GM21723 (cell line): ENCODE results near the gene GGTA1.
"Not testable (repeated sequence)": the region's sequence is repeated elsewhere in the genome, so short reads cannot be mapped to it uniquely, and the experiment has no call there.

Experiments used
- ATAC-seq: cut with Tn5 transposase; IDR thresholded peaks from one replicate; pipeline ENCODE4 v1.9.1; 2021; ENCODE audit warnings: mild to moderate bottlenecking, moderate library complexity; ENCODE audit not compliant: unreplicated experiment

The GGTA1 gene

GRCh38 chr9:121499427-121500164 lies at the start of gene GGTA1:
Gene GGTA1, minus strand, starts transcription at chr9:121499844. Its CDS starts 31,922 bp downstream, at chr9:121467922.
- no peak for ATAC-seq

- no peak for ATAC-seq
These were observed 49.0 kb upstream of the GGTA1 start for GRCh38 chr9:121548666-121549065.

GRCh38 chr9:121545875-121546423 lies 46.3 kb upstream of the GGTA1 start:
- peak; percentile 84 for ATAC-seq

GRCh38 chr9:121545150-121545874 lies 45.7 kb upstream of the GGTA1 start:
- no peak for ATAC-seq

- no peak for ATAC-seq
These were observed 42.4 kb upstream of the GGTA1 start for GRCh38 chr9:121542025-121542424.

- ATAC-seq: no peak
These were observed 41.6 kb upstream of the GGTA1 start for GRCh38 chr9:121541256-121541655.

GRCh38 chr9:121538221-121538620 lies 38.6 kb upstream of the GGTA1 start:
- ATAC-seq: no peak

GRCh38 chr9:121537283-121537682 lies 37.6 kb upstream of the GGTA1 start:
- ATAC-seq: no peak

GRCh38 chr9:121532881-121533280 lies 33.2 kb upstream of the GGTA1 start:
- no peak for ATAC-seq

- ATAC-seq: no peak
These were observed 29.8 kb upstream of the GGTA1 start for GRCh38 chr9:121529237-121529987.

- no peak for ATAC-seq
These were observed 29.0 kb upstream of the GGTA1 start for GRCh38 chr9:121528642-121529041.

- no peak for ATAC-seq
These were observed 27.7 kb upstream of the GGTA1 start for GRCh38 chr9:121527371-121527770.

GRCh38 chr9:121519688-121520087 lies 20.0 kb upstream of the GGTA1 start:
- not testable (repeated sequence) for ATAC-seq

- no peak for ATAC-seq
These were observed 19.0 kb upstream of the GGTA1 start for GRCh38 chr9:121518634-121519033.

- ATAC-seq: not testable (repeated sequence)
These were observed 13.5 kb upstream of the GGTA1 start for GRCh38 chr9:121513166-121513565.

- ATAC-seq: no peak
These were observed 11.3 kb upstream of the GGTA1 start for GRCh38 chr9:121510766-121511550.

- ATAC-seq: no peak
These were observed 9.5 kb upstream of the GGTA1 start for GRCh38 chr9:121509180-121509579.

- no peak for ATAC-seq
These were observed 8.8 kb upstream of the GGTA1 start for GRCh38 chr9:121508415-121508814.

GRCh38 chr9:121505903-121506735 lies 6.5 kb upstream of the GGTA1 start:
- no peak for ATAC-seq

- no peak for ATAC-seq
These were observed 3.8 kb upstream of the GGTA1 start for GRCh38 chr9:121503444-121503843.
